Spleen (tissue), 11 donors: Measurements from ENCODE around the gene LRRC58. TPM values are rescaled to one million over a fixed set of nuclear protein-coding genes. Genes with fewer than 3 reads are reported as not detected.
"Not testable (repeated sequence)": the region's sequence is repeated elsewhere in the genome, so short reads cannot be mapped to it uniquely, and the experiment has no call there.

Experiments used
- DNase-seq: peaks from one replicate; pipeline ENCODE4 v3.0.0-alpha.2; 2020
- H3K27ac ChIP-seq, 8 donors: fragments of 200-600 bp; sonication (generic) in 7 of 8; 1 replicate in 4 of 8; 2 replicates in 4 of 8; pipeline versions ENCODE4 v1.5.0 to v1.8.0; 2016 to 2021; ENCODE audit warnings: inconsistent platforms in 4 of 8, mild to moderate bottlenecking in 4 of 8, moderate library complexity in 1 of 8
- H3K27me3 ChIP-seq, 7 donors: fragments of 200-600 bp; sonication (generic) in 6 of 7; replicated peaks in 1 of 7; 1 replicate in 4 of 7; 2 replicates in 3 of 7; pipeline versions ENCODE4 v1.5.0 to v1.8.0; 2016 to 2021; ENCODE audit warnings: inconsistent platforms in 3 of 7, mild to moderate bottlenecking in 1 of 7
- H3K36me3 ChIP-seq, 6 donors: fragments of 200-600 bp; sonication (generic) in 5 of 6; 1 replicate in 4 of 6; 2 replicates in 2 of 6; pipeline versions ENCODE4 v1.5.0 to v1.8.0; 2016 to 2021; ENCODE audit warnings: inconsistent platforms in 2 of 6
- H3K4me1 ChIP-seq, 6 donors: fragments of 200-600 bp; sonication (generic) in 5 of 6; 1 replicate in 3 of 6; 2 replicates in 3 of 6; pipeline versions ENCODE4 v1.5.0 to v1.8.0; 2016 to 2021; ENCODE audit warnings: inconsistent platforms in 3 of 6
- H3K4me3 ChIP-seq, 8 donors: fragments of 200-600 bp; sonication (generic) in 7 of 8; 1 replicate in 4 of 8; 2 replicates in 4 of 8; pipeline versions ENCODE4 v1.5.0 to v1.8.0; 2016 to 2021; ENCODE audit warnings: inconsistent platforms in 4 of 8, mild to moderate bottlenecking in 4 of 8, moderate library complexity in 2 of 8
- H3K9me3 ChIP-seq, 8 donors: fragments of 200-600 bp; sonication (generic) in 7 of 8; 1 replicate in 4 of 8; 2 replicates in 4 of 8; pipeline versions ENCODE4 v1.5.0 to v1.8.0; 2016 to 2021; ENCODE audit warnings: inconsistent platforms in 4 of 8
- POLR2A ChIP-seq, 3 donors: fragments of 450-650 bp; IDR thresholded peaks; one replicate each; pipeline ENCODE4 v1.5.1; 2017; ENCODE audit warnings: antibody characterized with exemption in 3 of 3, mild to moderate bottlenecking in 1 of 3
- POLR2AphosphoS5 ChIP-seq, 3 donors: sonication (generic); formaldehyde crosslinking; IDR thresholded peaks; one replicate each; pipeline ENCODE4 v1.5.1; 2017; ENCODE audit warnings: antibody characterized with exemption in 3 of 3
- WGBS, 5 donors: extraction: QIAGEN DNeasy Blood & Tissue Kit in 3 of 5; methylation state at CpG; one replicate each; pipeline versions ENCODE4 v1.1.5 to v1.1.7; 2013 to 2018; 5-methylcytosine and 5-hydroxymethylcytosine counted together
- intact Hi-C: fragments of 100-400 bp; cut with DNase I; formaldehyde crosslinking; loops from one replicate; pipeline ENCODE4 v1.15.0; 2023; ENCODE audit warnings: low total_unique reads
- polyA plus RNA-seq, 3 donors: library from polyadenylated mRNA; stranded (reverse); fragments of 200-250 nt; gene quantifications; one replicate each; pipeline ENCODE4 v1.2.1, GENCODE V29; 2013
- total RNA-seq, 7 donors: library from RNA; depleted of rRNA in 3 of 7; stranded (reverse); fragments of >200 nt in 3 of 7; fragmentation: NEBNext Ultra II Directional in 4 of 7; extraction: Animal tissue kit (Norgen Biotek cat#: 25700) in 4 of 7; gene quantifications; one replicate each; pipeline versions ENCODE4 v1.1.0 to v1.2.1, GENCODE V29; 2016 to 2021
- TF ChIP-seq, protein P1 (sequence below), 11 experiments: fragments of 200-600 bp in 7 of 11; fragments of 450-650 bp in 4 of 11; sonication (generic) in 4 of 11; IDR thresholded peaks in 8 of 11; conservative IDR thresholded peaks in 3 of 11; 1 replicate in 7 of 11; 2 replicates in 4 of 11; pipeline versions ENCODE4 v1.4.0 to v1.8.0; 2016 to 2021; ENCODE audit warnings: antibody characterized with exemption in 11 of 11, inconsistent platforms in 4 of 11, mild to moderate bottlenecking in 1 of 11
- donor health status: healthy with polysubstance abuse.
- donor health status: DM: no; HTN: no; CAD: no; lungs with moderate emphysema.
- donor health status: DM: no; HTN: no; CAD: no.
- donor health status: Bipolar disorder and iron deficiency.
- donor health status: healthy.
- donor health status: DM: no; HTN: no; CAD: no.
- donor health status: DM: yes; HTN: yes; CAD: no.

LRRC58 gene
- total and polyA plus RNA-seq, 10 donors: 4.2 to 38.7 (median 21.2) TPM

GRCh38 chr3:120393243-120393642, 44.1 kb upstream of the LRRC58 start:
- Histone ChIP-seq H3K9me3 (no peaks in the 10 kb centered on the region), H3K27ac (no peak overlapping the region), H3K36me3 (peaks cover 0 to 39% (median 7%) of the 10 kb centered on the region in 6 donors), H3K4me3 (no peak overlapping the region), H3K4me1 (no peaks in the 10 kb centered on the region), H3K27me3 (no peaks in the 10 kb centered on the region)
- no peak for TF ChIP-seq POLR2A (IDR thresholded peaks at IDR 0.05)
- TF ChIP-seq, protein P1, sequence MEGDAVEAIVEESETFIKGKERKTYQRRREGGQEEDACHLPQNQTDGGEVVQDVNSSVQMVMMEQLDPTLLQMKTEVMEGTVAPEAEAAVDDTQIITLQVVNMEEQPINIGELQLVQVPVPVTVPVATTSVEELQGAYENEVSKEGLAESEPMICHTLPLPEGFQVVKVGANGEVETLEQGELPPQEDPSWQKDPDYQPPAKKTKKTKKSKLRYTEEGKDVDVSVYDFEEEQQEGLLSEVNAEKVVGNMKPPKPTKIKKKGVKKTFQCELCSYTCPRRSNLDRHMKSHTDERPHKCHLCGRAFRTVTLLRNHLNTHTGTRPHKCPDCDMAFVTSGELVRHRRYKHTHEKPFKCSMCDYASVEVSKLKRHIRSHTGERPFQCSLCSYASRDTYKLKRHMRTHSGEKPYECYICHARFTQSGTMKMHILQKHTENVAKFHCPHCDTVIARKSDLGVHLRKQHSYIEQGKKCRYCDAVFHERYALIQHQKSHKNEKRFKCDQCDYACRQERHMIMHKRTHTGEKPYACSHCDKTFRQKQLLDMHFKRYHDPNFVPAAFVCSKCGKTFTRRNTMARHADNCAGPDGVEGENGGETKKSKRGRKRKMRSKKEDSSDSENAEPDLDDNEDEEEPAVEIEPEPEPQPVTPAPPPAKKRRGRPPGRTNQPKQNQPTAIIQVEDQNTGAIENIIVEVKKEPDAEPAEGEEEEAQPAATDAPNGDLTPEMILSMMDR (IDR thresholded peaks at IDR 0.05 in 8 of 11, conservative IDR thresholded peaks at IDR 0.05 in 3 of 11): no peak
- no peak for TF ChIP-seq POLR2AphosphoS5 (IDR thresholded peaks at IDR 0.05)
- intact Hi-C loops: no loop called here
- 63 to 89% (median 80%) methylated on average over 4 of the region's 4 CpGs for WGBS, 5 donors
- DNase-seq: no peak

DNA sequence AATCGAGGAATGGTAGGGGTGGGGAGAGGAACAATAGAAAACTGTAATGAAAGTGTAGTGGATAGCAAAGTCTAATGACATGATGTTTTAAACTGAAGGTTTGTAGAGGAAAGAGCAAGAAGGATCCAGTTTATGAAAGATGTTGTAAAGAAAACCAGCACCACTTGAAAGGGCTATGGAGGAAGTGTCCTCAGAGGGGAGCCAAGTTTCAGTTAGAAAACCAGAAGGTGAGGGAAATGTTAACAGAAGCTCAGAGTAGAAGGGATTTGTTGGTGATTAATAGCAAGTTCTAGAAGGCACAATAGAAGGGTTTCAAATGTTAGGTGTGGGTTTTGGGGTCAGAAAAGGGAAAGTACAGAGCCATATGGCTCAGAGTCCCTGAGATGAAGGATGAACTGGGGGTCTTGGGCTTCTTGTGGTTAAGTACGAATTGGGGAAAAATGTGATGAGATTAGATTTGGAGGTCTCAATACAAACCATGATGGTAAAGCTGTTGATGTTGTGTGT, 33.8 kb upstream of the LRRC58 start:
- Histone ChIP-seq H3K36me3 (no peaks in the 10 kb centered on the region), H3K9me3 (peaks cover 0 to 9% (median 6%) of the 10 kb centered on the region in 8 donors), H3K4me3 (no peak overlapping the region), H3K27me3 (peaks cover 0 to 4% (median 0%) of the 10 kb centered on the region in 7 donors), H3K4me1 (no peaks in the 10 kb centered on the region), H3K27ac (no peak overlapping the region)
- intact Hi-C loops: no loop called here
- 74 to 89% (median 79%) methylated on average over 2 of the region's 2 CpGs for WGBS, 5 donors
- TF ChIP-seq, protein P1 (IDR thresholded peaks at IDR 0.05 in 8 of 11, conservative IDR thresholded peaks at IDR 0.05 in 3 of 11): no peak
- TF ChIP-seq POLR2A (IDR thresholded peaks at IDR 0.05) (no peak), POLR2AphosphoS5 (IDR thresholded peaks at IDR 0.05) (no peak)
- no peak for DNase-seq

GRCh38 chr3:120381503-120381902, 32.3 kb upstream of the LRRC58 start:
- peaks cover 0 to 4% (median 0%) of the 10 kb centered on the region in 7 donors for H3K27me3 ChIP-seq
- H3K27ac ChIP-seq: no peak overlapping the region
- TF ChIP-seq POLR2A (IDR thresholded peaks at IDR 0.05) (no peak), POLR2AphosphoS5 (IDR thresholded peaks at IDR 0.05) (no peak)
- TF ChIP-seq, protein P1 (IDR thresholded peaks at IDR 0.05 in 8 of 11, conservative IDR thresholded peaks at IDR 0.05 in 3 of 11): no peak
- intact Hi-C loops: no loop called here
- H3K9me3 ChIP-seq: peaks cover 0 to 9% (median 6%) of the 10 kb centered on the region in 8 donors
- no peaks in the 10 kb centered on the region for H3K4me1 ChIP-seq
- no peak overlapping the region for H3K4me3 ChIP-seq
- no peaks in the 10 kb centered on the region for H3K36me3 ChIP-seq
- no peak for DNase-seq
- 75 to 91% (median 88%) methylated on average over 2 of the region's 2 CpGs for WGBS, 5 donors

- H3K4me3 ChIP-seq, intact Hi-C loops: not testable (repeated sequence)
Measured at GRCh38 chr3:120377948-120378347, 28.8 kb upstream of the LRRC58 start.

GRCh38 chr3:120370463-120370862, 21.3 kb upstream of the LRRC58 start:
- Histone ChIP-seq H3K27ac (no peak overlapping the region), H3K4me1 (no peaks in the 10 kb centered on the region), H3K9me3 (no peaks in the 10 kb centered on the region), H3K36me3 (no peaks in the 10 kb centered on the region), H3K27me3 (no peaks in the 10 kb centered on the region), H3K4me3 (no peak overlapping the region)
- intact Hi-C loops: no loop called here
- TF ChIP-seq, protein P1 (IDR thresholded peaks at IDR 0.05 in 8 of 11, conservative IDR thresholded peaks at IDR 0.05 in 3 of 11): no peak
- TF ChIP-seq POLR2A (IDR thresholded peaks at IDR 0.05) (no peak), POLR2AphosphoS5 (IDR thresholded peaks at IDR 0.05) (no peak)
- no peak for DNase-seq

More at GRCh38 chr3:120377948-120378347, 28.8 kb upstream of the LRRC58 start:
- not testable (repeated sequence) for H3K36me3 ChIP-seq, H3K27ac ChIP-seq, H3K4me1 ChIP-seq, DNase-seq, H3K9me3 ChIP-seq, H3K27me3 ChIP-seq
- WGBS, 5 donors: 79 to 87% (median 82%) methylated on average over 5 to 12 of the region's 12 CpGs
